ENCODE measurements around the gene VSTM4.

Gene VSTM4

DNA sequence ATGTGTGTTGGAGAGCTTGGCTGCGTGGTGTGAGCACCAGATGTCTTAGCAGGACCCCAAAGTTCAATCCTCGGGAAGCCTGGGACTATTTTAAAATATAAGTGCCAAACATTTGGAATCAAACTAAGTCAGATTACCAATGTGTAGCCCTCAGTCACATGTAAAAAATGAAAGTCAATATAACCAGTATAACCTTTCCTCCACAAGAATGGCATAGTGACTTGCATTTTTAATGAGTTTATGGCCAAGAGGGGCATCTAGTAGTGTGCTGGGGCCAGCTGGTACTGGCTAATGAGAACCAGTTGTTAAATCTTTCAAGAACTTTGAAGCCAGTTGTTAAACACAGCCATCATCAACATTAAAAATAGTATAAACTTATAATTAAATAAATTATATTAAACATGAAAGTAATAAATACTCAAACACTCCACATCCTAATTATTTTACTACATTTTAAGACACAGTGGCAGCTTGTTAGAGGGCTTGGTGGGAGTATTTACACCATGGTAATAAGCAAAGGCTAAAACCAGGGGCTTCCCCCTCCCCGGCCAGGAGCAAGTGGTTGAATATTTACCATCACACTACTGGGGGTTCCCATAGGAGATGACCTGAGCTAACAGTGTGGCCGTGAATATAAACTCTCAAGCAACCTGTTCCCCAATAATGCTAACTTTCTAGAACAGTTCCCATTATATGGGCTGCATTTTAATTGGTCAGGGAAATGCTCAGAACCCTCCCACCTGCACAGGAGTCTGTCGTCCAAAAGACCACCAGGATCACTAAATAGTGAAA lies 26.4 kb upstream of the VSTM4 start:
- no peak for DNase-seq (ENCODE audit: low spot score)

DNA sequence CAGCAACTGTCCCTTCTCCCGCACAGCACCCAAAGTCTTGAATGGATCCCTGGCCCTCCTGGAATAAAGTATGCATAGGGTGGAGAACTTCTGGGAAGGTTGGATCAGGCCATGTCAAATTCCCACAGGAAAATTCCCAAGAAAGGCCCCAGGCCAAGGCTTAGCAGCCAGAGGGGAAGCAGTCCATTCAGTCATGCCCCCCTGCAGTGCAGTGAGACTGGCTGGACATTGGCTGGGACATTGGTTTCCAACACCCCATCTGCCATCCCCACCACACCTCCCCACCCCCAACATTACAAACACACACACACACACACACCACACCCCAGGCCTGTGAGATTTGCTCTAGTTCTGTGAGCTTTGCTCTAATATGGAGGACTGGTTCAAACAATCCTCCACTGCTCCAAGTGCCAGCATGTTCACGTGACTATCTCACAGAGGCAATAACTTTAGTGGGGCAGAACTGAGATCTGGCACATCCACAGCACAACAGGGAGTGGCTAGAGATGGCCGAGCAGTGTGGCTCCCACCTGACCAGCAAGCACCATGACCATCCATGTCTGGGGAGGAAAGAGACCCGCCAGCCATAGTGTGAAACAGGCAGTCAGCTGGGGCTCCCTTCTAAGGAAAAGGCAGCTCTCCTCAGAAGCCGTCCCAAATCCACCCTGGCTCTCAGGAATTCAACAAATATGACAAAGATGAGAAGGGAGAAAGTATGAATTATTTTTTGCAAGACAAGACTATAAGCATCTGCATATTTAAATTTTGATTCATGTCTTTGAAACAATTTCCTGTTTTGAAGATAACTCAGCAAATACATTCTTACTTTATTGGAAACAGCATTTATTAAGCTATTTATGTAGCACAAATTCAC lies 25.2 kb upstream of the VSTM4 start:
- no peak for DNase-seq (ENCODE audit: low spot score)

DNA sequence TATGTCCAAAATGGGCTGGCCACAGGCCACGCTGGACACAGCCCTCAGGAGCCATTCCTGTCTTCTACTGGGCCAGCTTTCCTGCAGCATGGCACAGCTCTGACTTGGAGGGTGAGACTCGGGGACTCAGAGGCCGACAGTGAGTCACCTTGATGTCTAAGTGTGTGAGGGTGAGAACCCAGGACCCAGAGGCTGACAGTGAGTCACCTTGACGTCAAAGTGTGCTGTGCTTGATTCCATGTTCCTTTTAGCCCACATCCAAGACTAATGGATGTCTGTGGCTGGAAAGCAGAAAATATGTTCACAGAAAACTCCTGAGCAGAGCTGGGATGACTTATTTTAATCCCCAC lies 24.5 kb upstream of the VSTM4 start:
- no peak for DNase-seq (ENCODE audit: low spot score)

DNA sequence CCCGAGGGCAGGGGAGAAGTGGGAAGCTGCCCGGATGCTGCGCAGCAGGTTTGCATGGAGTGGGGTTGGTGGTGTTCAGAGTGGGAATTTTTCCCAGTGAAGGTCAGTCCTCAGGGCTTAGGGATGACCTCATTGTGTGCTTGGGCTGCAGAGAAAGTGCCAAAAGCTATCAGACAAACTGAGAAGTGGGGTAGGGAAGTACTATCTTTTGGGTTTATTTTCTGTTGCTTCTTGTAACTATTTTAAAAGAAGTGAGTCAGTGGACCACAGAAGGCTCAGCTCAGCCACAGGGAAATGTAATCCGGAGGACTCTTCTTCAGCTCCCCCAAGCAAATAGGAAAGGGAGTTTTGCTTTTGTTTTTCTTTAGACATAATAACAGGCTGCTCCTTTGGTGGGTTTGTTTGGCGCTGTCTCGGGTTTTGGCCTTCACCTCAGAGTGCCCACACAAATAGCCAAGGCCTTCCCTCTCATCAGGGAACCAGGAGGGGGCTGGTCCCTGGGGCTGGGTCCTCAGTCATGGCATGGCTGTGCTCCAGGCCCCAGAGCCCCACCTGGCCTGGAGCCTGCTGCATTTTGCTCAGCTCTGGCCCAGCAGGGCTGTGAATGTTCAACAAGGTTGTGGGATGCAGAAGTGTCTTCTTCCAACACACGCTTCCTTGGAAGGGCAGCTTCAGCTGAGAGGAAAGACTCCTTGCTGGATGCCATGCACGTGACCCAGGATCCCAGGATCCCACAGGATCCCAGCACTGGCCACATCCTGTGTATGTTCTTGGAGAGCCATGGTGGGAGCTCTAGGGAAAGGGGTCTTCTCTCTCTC lies 23.9 kb upstream of the VSTM4 start:
- DNase-seq (ENCODE audit: low spot score): no peak

DNA sequence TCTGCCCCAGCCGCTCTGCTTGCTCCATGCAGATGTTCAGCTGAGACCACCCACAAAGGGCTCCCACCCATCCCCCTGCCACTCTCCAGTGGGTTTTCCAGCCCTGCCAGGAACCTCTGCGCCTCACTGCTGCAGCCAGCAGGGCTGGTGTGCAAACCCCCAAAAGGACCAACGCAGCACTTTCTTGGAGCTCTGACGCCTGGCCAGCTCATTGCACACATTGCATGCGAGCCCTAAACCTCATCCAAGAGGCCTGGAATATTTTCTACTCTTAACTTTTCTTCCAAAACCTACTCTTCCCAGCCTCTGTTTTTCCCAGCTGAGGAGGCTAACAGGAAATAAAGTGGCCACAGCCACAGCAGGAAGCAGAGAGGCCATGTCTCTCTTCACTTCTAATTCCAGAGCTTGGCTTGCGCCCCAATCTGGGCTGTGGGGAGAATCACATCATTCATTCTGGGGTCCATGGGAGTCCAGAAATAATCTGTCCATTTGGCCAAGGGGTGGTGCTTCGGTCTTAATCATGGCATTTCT lies 23.1 kb upstream of the VSTM4 start:
- no peak for DNase-seq (ENCODE audit: low spot score)

DNA sequence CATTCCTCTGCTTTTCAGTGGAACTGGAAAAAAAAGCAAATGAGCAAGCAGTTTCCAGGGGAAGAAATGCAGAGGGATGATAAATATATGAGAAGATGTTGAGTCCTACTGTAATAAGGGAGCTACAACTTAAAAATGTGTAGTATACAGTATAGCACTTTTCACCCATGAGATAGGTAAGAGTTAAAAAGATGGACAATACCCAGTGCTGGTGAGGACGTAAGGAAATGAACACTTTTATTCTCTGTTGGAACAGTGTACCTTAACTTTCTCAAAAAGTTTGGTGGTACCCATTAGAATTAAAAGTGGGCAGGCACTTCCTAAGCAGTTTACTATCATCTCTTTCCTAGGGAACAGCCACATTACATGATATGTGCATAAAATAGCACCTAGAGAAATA lies 21.2 kb upstream of the VSTM4 start:
- DNase-seq (ENCODE audit: low spot score): no peak

DNA sequence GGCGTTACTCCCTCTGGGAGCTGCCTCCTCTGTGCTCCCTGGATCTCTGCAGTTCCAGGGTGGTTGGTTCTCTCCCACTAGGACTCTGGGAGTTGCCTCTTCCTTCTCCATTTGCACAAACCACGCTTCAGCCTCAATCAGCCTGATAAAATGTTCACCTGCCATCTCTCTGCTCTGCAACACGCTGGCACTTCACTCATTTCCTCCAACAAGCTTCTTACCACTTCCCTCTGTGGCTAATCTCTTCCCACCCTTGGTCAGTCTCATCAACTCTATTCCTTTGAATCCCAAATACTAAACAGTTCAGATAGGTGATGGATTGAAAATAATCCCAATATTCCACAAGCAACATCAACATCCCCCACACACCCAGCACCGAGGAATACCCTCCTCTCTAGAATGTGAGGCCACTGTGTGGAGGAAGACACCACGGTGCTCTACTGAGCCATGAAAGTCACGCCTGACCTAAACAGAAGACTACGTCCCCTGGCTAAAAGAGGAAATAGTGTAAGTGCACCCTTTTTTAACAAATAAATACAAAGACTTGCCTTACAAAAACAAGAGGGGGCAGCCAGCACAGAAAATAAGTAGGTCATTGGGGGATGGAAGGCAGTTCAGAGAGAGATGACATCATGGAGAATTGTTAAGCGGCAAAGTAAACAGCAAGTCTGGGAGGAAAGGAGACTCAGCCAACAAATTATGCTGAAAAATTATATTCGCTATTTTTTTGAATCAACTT lies 20.4 kb upstream of the VSTM4 start:
- DNase-seq (ENCODE audit: low spot score): peak; percentile 88

DNA sequence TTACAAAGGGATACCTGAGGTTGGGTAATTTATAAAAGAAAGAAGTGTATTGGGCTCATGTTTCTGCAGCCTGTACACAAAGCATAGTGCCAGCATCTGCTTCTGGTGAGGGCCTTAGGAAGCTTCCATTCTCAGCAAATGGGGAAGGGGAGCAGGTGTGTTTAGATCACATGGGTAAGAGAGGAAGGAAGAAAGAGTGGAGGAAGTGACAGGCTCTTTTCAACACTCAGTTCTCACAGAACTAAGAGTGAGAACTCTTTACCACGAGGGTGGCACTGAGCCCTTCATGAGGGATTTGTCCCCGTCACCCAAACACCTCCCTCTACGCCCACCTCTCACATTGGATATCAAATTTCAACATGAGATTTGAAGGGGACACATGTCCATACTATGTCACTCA lies 19.0 kb upstream of the VSTM4 start:
- peak; percentile 50 for DNase-seq (ENCODE audit: low spot score)

DNA sequence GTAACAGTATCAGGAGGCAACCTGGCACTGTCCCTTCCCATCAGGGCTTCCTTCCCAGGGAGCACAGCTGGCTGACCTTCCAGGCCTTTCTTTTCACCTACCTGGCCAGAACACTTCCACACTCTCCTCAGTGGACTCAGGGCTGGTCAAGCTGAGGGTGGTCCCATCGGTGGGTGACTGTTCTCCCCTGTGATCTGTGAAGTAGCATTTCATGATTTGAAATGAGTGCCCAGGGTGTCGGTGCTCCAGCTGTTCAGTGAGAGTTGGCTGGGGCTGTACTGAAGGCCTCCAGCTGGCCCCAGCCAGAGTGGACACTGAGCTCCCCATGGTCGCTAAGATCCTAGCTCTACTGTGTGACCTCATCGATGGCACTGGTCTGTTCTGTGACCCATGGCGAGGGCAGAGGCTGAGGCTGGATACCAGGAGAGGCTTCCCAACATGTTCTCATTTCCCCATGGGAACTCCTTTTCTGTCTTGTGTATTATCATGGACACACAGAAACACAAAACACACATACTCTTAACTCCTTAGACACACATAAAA lies 18.5 kb upstream of the VSTM4 start, which contains the start of gene FAM170B:
Gene FAM170B, minus strand, starts transcription at position 316 of the 543 bp plus-strand sequence. Its CDS starts 103 bp downstream, at position 213.
- DNase-seq (ENCODE audit: low spot score): no peak

DNA sequence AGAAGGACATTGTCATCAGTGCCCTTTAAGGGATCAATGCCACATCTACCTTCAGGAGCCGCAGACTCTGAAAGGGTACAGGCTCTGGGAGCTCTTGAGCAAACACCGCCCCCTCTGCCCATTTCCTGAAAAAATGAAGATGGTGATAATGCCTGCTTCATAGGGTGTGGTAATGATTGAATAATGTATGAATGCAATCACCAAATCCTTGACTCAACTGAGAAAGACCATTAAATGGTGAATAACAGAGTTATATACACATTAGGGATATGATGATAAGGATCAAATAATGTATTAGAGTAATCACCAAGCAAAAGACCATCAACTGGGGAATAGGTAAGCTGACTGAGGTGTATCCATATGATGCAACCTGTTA lies 17.0 kb upstream of the VSTM4 start:
- DNase-seq (ENCODE audit: low spot score): no peak

DNA sequence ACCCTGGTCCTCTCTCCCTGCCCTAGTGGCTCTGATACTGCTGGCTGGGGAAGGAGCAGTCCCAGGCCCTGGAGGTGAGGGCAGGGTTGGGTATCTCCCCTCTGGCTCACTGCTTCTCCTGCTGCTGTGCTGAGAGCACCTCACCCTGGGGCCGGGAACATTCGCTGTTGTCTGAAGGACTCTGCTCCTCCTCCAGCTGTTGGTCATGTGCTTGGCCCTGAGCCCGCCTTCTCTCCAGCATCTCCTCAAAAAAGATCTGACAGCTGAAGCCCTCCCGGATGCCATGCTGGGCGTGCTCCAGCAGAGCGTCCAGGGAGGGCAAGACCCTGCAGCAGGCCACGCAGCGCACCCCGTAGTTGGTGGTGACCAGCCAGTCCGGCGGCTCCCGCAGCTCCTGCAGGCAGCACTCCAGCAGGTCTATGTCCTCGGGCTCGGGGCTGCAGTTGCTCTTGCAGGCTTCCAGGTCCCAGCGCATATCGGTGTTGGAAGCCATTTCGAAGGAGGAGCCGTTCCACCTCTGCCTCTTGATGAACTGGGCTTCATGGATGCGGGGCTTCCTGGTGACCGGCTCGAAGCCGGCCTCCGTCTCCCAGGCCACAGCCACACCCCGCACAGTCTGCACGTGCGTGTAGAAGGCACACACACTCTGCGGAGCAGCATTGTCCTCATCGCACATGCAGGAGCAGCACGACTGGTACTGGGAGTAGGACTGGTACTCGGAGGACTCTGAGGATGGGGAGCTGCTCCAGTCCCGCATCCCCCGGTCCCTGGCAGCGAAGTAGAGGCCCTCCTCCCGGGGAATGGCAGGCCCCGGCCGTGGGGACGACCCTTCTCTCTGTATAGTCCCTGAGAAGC lies 16.4 kb upstream of the VSTM4 start:
- DNase-seq (ENCODE audit: low spot score): no peak

DNA sequence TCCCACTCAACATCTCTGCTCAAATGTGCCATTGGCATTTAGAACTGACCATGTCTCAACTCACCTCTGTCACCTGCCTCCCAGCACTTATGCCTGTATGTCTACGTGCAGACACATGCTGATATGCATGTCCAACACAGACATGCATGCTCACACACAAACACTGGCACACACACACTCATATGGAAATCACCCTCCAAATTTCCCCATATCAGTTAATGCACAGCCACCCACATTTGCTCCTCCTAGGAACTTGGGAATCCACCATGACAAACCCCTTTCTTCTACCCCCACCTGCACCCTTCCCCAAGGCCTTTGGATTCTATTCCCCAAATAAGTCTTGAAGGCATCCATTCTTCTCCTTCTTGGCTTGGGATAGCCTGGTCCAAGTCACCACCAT lies 14.1 kb upstream of the VSTM4 start:
- no peak for DNase-seq (ENCODE audit: low spot score)

DNA sequence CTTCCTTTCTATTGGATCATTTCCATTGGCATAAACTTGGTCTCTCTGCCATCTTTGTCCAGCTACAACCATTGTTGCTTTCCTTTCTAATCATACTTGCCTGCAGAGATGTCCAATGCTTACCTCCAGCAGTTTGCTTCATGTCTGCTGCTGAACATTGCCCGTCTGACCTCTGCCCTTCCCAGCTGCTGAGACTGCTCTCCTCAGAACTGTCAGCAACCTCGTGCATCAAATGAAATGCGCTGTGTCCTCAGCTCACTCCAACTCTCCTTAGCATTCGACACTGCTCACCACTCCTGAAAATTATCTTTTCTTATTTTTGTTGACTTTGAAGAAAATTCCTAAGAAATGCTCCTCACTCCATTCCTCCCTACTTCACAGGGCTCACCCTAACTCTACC lies 13.5 kb upstream of the VSTM4 start:
- DNase-seq (ENCODE audit: low spot score): no peak

DNA sequence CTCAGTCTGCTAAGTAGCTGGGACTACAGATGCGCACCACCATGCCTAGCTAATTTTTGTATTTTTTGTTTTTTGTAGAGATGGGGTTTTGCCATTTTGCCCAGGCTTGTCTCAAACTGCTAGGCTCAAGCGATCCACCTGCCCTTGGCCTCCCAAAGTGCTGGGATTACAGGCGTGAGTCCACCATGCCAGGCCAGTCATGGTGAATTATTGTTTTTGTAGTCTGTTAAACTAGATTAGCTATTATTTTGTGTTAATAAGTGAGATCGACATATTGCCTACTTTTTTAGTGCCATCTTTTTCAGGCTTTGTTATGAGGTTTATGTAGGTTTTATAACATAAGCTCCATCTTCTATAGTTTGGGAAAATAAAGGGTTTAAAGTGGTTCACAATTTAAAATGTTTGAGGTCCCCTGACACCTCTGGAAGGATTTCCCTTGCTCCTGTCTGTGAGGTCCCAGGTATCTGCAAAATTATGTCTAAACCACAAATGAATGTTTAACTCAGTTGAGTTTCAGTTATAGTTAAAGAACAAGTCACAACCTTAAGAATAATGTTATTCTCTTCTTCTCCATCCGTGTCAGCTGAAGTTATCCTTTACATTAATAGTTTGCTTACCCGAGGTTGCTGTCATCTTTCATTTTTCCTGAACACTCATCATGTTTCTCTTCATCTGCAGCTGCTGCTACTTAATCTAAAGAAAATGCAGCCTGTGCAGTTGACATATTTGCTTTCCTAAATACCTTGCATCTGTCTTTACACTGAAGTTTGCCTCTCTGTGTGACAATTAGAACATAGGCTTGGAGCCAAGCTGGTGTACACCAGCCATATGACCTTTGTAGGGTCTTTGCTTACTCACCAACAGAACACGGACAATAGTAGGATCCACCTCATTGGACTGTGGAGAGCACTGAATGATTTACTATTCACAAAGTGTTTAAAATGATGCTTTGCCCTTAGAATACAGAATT lies 8.9 kb upstream of the VSTM4 start:
- DNase-seq (ENCODE audit: low spot score): no peak

DNA sequence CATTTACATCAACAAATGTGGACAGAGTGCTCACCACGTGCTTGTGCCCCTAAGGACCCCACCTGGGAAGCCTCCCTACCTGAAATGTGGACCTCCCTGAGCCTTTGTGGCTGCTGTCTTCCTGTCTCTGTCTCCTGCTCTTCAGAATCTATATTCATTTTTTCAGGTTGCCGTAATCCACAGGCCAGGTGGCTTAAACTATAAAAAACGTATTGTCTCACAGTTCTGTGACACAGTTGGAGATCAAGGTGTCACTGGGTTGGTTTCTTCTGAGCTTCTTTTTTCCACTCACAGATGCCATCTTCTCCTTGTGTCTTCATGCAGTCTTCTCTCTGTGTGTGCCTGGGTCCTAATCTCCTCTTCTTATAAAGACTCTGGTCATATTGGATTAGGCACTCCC lies 5.6 kb upstream of the VSTM4 start:
- no peak for DNase-seq (ENCODE audit: low spot score)

DNA sequence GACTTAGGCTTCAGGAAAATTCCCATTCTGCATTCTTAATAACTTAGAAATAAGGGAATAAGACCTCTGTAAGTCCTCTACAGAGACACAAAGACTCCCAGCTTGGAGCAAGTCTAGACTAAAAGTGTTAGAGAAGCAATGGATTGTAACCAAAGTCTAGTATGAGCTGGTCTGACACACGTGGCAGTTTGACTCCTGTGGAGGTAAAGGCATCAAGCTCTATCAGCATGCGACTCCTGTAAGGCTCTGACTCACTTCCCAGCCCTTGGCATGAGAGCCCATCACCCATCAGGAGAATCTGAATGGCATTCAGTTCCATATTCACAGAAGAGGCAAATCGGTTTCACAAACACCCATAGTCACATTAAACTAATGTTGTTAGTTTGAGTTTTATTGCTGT lies 4.4 kb upstream of the VSTM4 start:
- DNase-seq (ENCODE audit: low spot score): no peak

DNA sequence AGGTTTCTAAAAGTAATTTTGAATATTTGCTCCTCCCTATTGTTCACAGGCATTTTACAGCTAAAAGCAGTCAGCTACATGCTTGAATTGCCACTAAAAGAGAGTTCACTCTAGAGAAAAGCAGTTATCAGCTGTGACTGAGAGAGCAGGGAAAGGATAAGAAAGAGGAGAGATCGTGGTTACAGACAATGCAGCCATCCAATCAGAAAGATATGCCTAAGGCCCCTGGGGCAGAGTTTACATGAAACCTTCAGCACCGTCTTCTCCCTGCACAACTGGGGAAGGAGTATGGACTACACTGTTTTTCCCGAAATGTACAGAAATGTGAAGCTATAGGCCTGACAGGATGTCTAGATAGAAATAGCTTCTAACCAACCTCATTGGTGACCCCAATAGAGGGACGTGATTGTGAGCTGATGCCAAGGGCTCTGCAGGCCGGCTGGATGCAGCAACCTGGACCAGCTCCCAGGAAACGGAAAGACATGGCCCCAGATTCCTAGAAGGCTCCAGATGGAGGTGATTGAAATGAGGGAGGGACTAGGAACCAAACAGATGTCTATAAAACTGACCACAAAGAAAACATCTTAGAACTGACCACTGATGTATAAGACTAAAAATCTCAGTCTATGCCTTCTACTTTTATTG lies 3.2 kb upstream of the VSTM4 start:
- DNase-seq (ENCODE audit: low spot score): no peak

DNA sequence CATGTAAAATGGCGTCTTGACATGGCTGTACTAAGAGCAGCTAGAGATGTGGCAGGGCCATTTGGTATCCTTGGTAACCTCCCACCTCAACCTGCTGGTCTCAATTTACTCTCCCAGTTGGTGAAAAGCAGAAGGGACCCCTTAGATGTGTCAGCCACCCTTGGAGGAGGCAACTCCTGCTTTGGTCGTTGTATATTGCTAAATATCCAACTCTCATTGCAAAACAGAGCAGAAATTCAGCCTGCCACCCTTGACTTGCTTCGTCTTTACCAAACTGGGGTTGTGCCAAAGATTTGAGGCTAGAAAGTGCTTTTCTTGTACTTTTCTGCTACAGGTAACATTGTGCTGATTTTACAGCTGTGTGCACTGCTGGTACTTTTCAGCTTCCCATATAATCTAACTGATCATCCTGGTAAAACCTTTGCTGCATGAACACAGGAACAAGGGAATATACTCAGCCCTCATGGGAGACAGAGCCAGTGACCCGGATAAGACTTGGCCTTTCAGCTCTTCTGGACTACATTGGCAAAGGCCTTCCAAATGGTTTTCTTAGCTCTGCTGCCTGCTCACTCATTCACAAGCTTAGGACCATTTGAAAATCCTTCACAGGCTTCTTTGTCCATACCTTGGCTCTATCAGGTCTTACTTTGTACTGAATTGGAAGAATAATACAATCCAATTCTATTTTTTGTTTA lies 2.2 kb upstream of the VSTM4 start:
- no peak for DNase-seq (ENCODE audit: low spot score)
